Subcutaneous adipose tissue (tissue), 4 donors: ENCODE results near the gene C1QTNF2. TPM values are rescaled to one million over a fixed set of nuclear protein-coding genes. Genes with fewer than 3 reads are reported as not detected.

Source experiments
- total RNA-seq, 4 donors: library from RNA; depleted of rRNA; stranded (reverse); fragments of >200 nt; gene quantifications; one replicate each; pipeline ENCODE4 v1.1.0, GENCODE V29; 2016
- TF ChIP-seq, protein P1 (sequence below): fragments of 450-650 bp; IDR thresholded peaks from one replicate; pipeline ENCODE4 v1.5.1; 2016; ENCODE audit warnings: low read depth, mild to moderate bottlenecking, control low read depth, antibody characterized with exemption, moderate library complexity

C1QTNF2 gene
- total RNA-seq, 4 donors from 2014 or later = 0.57 to 1.5 (median 0.91) TPM

DNA sequence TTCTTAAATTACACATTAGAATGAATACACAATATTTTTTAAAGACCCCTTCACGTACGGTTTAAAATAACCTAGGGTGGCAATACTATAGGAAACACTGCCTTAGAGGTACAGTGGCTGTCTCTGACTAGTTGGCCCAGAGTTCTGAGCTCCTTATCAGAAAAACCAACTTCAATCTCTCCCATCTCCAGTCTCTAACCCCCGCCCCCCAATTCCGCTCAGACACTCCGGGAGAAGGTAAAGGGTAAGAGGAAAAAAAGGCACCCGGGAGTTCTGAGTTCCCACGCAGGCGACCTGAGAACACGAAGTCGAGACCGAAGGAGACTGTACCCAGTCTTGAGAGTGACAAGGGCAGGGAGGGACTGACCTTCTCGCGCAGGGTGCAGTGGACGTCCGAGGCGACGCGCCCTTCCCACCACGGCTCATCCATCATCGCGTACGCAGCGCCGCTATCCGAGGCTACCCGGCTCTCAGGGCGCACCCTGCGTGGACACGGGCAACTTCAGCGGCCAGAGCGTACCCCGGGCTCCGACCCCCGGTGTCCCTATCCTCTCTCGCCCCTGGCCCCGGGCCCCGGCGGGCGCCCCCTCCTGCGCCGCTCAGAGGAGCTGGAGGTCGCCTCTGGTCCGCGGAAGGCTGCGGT, 58.8 kb downstream of the C1QTNF2 start:
- TF ChIP-seq, protein P1, sequence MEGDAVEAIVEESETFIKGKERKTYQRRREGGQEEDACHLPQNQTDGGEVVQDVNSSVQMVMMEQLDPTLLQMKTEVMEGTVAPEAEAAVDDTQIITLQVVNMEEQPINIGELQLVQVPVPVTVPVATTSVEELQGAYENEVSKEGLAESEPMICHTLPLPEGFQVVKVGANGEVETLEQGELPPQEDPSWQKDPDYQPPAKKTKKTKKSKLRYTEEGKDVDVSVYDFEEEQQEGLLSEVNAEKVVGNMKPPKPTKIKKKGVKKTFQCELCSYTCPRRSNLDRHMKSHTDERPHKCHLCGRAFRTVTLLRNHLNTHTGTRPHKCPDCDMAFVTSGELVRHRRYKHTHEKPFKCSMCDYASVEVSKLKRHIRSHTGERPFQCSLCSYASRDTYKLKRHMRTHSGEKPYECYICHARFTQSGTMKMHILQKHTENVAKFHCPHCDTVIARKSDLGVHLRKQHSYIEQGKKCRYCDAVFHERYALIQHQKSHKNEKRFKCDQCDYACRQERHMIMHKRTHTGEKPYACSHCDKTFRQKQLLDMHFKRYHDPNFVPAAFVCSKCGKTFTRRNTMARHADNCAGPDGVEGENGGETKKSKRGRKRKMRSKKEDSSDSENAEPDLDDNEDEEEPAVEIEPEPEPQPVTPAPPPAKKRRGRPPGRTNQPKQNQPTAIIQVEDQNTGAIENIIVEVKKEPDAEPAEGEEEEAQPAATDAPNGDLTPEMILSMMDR = no peak

DNA sequence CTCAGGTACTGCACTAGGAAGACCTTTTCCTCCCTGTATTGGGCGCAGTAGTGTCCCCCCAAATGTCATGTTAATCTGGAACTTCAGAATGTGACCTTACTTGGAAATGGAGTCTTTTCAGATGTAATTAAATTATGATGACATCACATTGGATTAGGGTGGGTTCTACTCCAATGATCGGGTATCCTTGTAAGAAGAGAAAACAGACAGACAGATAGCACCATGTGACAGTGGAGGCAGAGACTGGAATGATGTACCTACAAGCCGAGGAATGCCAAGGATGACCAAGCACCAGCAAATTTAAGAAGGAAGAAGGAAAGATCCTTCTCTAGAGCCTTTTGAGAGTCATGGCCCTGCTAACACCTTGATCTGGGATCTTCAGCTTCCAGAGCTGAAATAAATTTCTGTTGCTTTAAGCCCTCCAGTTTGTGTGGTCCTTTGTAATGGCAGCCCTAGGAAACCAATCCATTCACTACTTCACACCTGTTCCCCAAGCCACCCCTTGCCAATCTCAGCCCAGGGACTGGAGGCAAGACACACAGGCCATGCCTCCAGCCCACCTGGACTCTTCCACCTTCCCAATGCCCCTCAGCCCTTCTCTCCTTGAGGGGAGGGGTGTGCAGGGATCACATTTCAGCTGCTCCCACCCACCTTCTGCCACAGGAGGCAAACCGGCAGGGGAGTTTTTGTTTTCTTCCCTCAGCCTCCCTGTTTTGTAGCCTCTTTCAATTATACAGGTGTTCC, 59.7 kb downstream of the C1QTNF2 start:
- TF ChIP-seq, protein P1 = no peak

DNA sequence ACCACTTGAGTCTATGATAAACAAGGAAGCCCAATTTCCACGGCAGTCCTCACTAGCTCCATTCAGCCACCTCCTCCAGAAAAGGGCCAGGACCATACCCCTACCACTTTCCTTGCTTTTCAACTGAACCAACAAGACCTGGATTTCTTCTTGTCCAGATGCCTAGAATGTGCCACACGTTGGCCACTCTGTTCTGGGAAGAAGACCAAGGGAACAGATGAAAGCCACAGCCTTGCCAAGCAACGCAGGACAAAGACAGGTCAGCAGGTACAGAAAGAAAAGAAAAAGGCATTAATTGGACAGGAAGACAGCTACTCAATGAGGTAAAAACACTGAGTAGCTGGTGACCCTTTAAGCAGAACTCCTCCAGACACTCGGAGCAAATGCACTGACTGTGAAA, 60.3 kb downstream of the C1QTNF2 start:
- TF ChIP-seq, protein P1 = no peak

DNA sequence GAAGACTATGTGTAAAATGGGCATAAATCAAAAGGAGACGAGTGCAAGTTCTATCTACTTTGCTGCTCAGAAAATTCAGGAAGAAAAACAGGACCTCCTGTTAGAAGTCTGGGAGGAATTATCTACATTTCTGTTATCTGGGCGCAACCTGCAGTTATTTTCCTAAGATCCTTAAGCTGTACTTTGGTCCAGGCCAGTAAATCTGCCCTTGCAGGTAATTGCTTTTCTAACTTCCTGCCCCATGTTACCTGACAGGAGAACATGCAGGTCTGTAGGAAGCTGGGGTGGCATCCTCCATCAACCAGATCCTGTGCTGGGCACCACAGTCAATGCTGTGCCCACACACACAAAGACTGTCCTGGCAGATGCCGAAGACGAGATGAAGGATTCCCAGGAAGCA, 63.7 kb downstream of the C1QTNF2 start:
- TF ChIP-seq, protein P1 = no peak

DNA sequence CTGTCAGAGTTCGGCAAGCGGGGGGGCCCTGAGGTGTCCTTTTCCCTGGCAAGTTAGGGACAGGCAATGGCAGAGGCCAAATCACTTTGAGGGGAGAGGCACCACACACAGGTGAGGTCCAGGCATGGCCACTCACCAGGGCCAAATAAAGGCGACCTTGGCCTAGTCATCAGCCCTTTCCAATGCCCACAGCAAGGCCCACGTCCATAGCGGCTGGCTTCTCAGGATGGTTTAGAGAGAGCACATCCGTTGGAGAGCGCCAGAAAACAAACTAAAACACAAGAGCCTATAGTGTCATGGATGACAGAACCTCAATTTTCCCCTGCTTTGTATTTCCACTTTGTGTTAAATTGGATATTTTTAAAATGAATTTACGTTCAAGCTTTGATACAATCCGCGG, 65.1 kb downstream of the C1QTNF2 start:
- TF ChIP-seq, protein P1 = no peak

DNA sequence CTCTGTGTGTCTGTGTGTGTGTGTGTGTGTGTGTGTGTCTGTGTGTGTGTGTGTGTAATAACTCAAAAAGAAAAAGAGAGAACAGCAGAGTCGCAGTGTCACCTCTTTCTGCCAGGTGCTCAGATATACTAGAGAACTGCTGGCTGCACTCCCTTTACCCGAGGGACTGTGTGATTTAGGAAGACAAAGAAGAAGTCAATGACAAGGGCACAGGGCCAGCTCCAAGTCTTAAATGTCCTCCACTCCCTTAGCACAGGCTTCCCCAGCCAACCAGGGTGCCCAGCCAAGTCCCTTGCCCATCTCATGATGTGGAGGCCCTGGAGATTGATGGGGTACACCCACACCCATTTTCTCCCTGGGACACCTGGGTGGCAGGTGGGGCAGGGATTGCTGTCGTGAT, 66.7 kb downstream of the C1QTNF2 start:
- TF ChIP-seq, protein P1 = no peak

DNA sequence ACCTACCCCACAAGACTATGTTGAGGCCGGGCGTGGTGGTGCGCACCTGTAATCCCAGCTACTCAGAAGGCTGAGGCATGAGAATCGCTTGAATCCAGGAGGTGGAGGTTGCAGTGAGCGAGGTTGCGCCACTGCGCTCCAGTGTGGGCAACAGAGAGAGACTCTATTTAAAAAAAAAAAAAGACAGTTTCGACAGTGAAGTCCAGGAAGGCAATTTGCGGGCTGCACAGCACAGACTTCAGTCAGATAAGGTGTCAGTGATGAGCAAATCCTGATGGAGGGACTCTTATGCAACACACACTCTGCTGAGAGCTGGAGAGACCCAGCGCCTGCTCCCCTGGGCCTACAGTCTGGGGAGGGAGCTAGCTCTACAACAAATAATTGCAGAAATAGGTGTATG, 72.2 kb downstream of the C1QTNF2 start:
- TF ChIP-seq, protein P1 = no peak
